Mucosa of stomach (tissue), 1 donor: ENCODE data around the gene ULBP2.

ENCODE experiments used
- H3K27me3 ChIP-seq: one replicate; pipeline ENCODE4 v1.7.0; 2013; ENCODE audit warnings: mild to moderate bottlenecking, low read length; ENCODE audit not compliant: control insufficient read depth, insufficient read depth
- H3K36me3 ChIP-seq: one replicate; pipeline ENCODE4 v1.7.0; 2013; ENCODE audit warnings: low read length; ENCODE audit not compliant: control insufficient read depth, insufficient read depth
- H3K4me1 ChIP-seq: one replicate; pipeline ENCODE4 v1.7.0; 2013; ENCODE audit warnings: mild to moderate bottlenecking, low read length; ENCODE audit not compliant: control insufficient read depth, insufficient read depth
- H3K4me3 ChIP-seq: one replicate; pipeline ENCODE4 v1.7.0; 2013; ENCODE audit warnings: low read length
- H3K9ac ChIP-seq: one replicate; pipeline ENCODE4 v1.7.0; 2013; ENCODE audit warnings: mild to moderate bottlenecking, low read length, moderate library complexity
- H3K9me3 ChIP-seq: one replicate; pipeline ENCODE4 v1.7.0; 2013; ENCODE audit warnings: mild to moderate bottlenecking, low read length, moderate library complexity; ENCODE audit not compliant: control insufficient read depth
- donor health status: Pancreatic carcinoma.

ULBP2 gene

DNA sequence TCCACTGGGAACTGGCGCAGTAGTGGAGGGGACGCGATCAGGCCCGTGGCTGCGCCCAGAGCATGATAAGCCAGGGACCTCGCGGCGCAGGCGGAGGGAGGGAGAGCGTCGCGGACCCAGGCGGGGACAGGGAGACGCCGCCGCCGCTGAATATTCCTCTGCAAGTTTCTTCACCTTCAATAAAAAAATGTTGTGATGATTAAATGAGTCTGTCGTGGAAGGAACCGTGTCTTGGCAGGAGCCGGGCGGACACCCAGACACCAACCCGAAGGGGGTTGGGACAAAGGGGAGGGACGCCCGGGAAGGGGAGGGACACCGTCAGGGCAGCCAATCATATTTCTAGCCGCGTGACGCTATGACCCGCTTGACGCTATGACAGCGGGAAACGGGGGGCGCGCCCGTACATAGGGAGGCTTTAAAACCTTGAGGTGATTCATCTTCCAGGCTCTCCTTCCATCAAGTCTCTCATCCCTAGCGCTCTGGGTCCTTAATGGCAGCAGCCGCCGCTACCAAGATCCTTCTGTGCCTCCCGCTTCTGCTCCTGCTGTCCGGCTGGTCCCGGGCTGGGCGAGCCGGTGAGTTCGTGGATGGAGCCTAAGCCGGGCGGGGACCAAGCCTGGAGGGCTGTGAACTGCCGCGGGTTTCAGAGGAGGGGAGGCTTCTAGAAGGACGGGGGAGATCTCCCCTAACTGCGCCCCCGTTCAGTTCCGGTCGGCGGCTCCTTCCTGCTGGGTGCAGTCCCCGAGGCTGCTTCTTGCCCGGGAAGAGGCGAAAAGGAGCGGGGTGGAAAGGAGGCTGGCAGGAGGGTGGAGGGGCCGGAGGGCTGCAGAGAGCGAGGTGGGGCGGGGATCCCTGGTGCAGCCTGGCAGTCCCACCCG lies at the start of gene ULBP2:
Gene ULBP2 (plus strand): TSS at position 432 of the 878 bp plus-strand sequence. CDS start 59 bp downstream, at position 491.
- Histone ChIP-seq H3K9ac (peak within 1 kb of the TSS; percentile 12), H3K27me3 (peaks cover 56% of the 10 kb centered on the region), H3K4me3 (peak within 1 kb of the TSS; percentile 50)

GRCh38 chr6:149895048-149895590 lies 46.7 kb upstream of the ULBP2 start:
- H3K4me3 ChIP-seq: no peak overlapping the region
- peaks cover 35% of the 10 kb centered on the region for H3K4me1 ChIP-seq
- no peaks in the 10 kb centered on the region for H3K9me3 ChIP-seq
- no peaks in the 10 kb centered on the region for H3K36me3 ChIP-seq
- no peaks in the 10 kb centered on the region for H3K27me3 ChIP-seq
- no peak overlapping the region for H3K9ac ChIP-seq

More for the DNA sequence above, at the start of gene ULBP2:
- Histone ChIP-seq H3K9me3 (no peaks in the 10 kb centered on the region), H3K36me3 (no peaks in the 10 kb centered on the region), H3K4me1 (peaks cover 9% of the 10 kb centered on the region)

DNA sequence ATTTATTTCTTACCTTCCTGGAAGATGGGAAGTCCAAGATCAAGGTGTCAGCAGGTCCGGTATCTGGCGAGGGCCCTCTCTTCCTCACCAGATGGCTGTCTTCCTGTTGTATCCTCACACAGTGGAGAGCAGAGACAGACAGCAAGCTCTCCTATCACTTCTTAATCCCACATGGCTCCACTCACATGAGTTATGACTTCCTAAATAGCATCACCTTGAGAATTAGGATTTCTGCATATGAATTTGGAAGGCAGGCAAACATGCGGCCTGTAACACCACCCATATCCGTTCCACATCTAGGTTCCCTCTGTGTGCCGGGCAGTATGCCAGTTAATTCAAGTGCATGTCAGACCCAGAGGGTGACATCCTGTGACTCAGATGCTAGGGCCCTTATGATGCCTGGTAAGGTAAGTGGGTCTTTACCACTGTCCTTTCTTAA lies 46.0 kb upstream of the ULBP2 start:
- no peaks in the 10 kb centered on the region for H3K36me3 ChIP-seq
- no peak overlapping the region for H3K4me3 ChIP-seq
- no peaks in the 10 kb centered on the region for H3K27me3 ChIP-seq
- H3K9ac ChIP-seq: no peak overlapping the region
- H3K4me1 ChIP-seq: peaks cover 35% of the 10 kb centered on the region
- no peaks in the 10 kb centered on the region for H3K9me3 ChIP-seq

GRCh38 chr6:149896491-149896890 lies 45.3 kb upstream of the ULBP2 start:
- Histone ChIP-seq H3K36me3 (no peaks in the 10 kb centered on the region), H3K4me3 (no peak overlapping the region), H3K9ac (no peak overlapping the region), H3K27me3 (no peaks in the 10 kb centered on the region), H3K4me1 (peaks cover 35% of the 10 kb centered on the region), H3K9me3 (no peaks in the 10 kb centered on the region)

- Histone ChIP-seq H3K9ac (peak overlapping the region; percentile 56), H3K9me3 (no peaks in the 10 kb centered on the region), H3K36me3 (no peaks in the 10 kb centered on the region), H3K27me3 (no peaks in the 10 kb centered on the region), H3K4me3 (no peak overlapping the region), H3K4me1 (peaks cover 35% of the 10 kb centered on the region)
Measured at GRCh38 chr6:149897015-149897697, 44.7 kb upstream of the ULBP2 start.

- H3K36me3 ChIP-seq: no peaks in the 10 kb centered on the region
- no peak within 1 kb of the TSS for H3K4me3 ChIP-seq
- H3K9me3 ChIP-seq: no peaks in the 10 kb centered on the region
- peaks cover 35% of the 10 kb centered on the region for H3K4me1 ChIP-seq
- peak within 1 kb of the TSS; percentile 56 for H3K9ac ChIP-seq
- no peaks in the 10 kb centered on the region for H3K27me3 ChIP-seq
Measured at GRCh38 chr6:149897855-149898744, 43.7 kb upstream of the ULBP2 start, which contains the start of gene RAET1E. Gene RAET1E, minus strand, starts transcription at chr6:149898113. Its CDS starts 7,212 bp downstream, at chr6:149890901.

- Histone ChIP-seq H3K9me3 (no peaks in the 10 kb centered on the region), H3K4me3 (no peak overlapping the region), H3K9ac (no peak overlapping the region), H3K36me3 (no peaks in the 10 kb centered on the region), H3K4me1 (peaks cover 35% of the 10 kb centered on the region), H3K27me3 (no peaks in the 10 kb centered on the region)
Measured at GRCh38 chr6:149898966-149899365, 42.8 kb upstream of the ULBP2 start.

DNA sequence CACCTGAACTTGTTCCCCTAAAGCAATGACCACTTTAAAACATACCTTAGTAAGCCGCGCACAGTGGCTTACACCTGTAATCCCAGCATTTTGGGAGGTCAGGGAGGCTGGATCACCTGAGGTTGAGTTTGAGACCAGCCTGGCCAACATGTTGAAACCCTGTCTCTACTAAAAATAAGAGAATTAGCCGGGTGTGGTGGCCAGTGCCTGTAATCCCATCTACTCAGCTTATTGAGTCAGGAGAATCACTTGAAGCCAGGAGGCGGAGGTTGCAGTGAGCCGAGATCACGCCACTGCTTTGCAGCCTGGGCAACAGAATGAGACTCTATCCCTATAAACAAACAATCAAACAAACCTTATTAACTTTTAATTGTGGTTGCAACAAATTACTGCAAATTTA lies 42.3 kb upstream of the ULBP2 start:
- H3K4me1 ChIP-seq: peaks cover 35% of the 10 kb centered on the region
- no peak overlapping the region for H3K9ac ChIP-seq
- H3K36me3 ChIP-seq: no peaks in the 10 kb centered on the region
- H3K27me3 ChIP-seq: no peaks in the 10 kb centered on the region
- no peaks in the 10 kb centered on the region for H3K9me3 ChIP-seq
- no peak overlapping the region for H3K4me3 ChIP-seq

GRCh38 chr6:149899926-149900619 lies 41.7 kb upstream of the ULBP2 start:
- no peaks in the 10 kb centered on the region for H3K27me3 ChIP-seq
- H3K4me1 ChIP-seq: peaks cover 30% of the 10 kb centered on the region
- no peak overlapping the region for H3K9ac ChIP-seq
- no peaks in the 10 kb centered on the region for H3K9me3 ChIP-seq
- no peaks in the 10 kb centered on the region for H3K36me3 ChIP-seq
- H3K4me3 ChIP-seq: no peak overlapping the region

DNA sequence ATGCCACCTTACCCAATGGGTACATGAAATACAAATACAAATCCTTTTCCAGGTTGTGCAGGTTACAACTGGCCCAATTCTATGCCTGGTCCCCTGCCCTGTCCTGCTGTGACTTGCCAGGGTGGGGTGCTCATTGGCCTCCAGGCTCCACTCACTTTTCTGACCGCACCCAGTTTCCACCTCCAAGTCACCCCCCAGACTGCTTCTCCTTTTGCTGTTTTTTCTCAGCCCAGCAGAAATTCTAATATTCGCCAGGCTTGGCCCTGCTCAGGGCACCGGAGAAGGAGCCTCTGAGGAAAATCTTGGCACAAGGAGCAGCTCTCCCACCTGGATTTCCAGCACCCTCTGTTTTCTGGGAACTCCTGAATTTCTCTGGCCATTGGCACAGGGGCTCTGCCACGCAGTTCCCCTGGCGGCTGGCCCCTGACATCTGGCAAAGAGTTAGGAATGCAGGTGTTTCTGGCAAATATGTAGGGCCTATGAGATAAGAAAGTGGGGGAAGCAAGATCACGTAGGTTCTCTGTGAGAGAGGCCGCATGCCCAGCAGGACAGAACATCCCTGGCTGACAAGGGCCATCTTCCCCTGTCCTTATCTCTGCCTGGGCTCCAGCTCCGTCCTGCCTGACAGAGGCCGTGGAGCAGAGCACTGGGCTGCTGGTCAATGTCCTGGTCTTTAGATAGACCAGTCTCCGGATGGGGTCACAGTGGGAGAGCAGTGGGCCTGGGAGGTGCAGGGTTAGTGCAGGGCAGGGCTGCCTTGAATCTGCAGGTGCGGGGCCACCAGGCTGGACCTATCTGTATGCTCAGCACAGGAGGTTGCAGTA lies 41.0 kb upstream of the ULBP2 start:
- no peak overlapping the region for H3K4me3 ChIP-seq
- no peaks in the 10 kb centered on the region for H3K27me3 ChIP-seq
- H3K4me1 ChIP-seq: peaks cover 22% of the 10 kb centered on the region
- no peaks in the 10 kb centered on the region for H3K9me3 ChIP-seq
- no peak overlapping the region for H3K9ac ChIP-seq
- H3K36me3 ChIP-seq: no peaks in the 10 kb centered on the region
